Measurements from ENCODE around the gene GATAD2B.
"Not testable (repeated sequence)": the region's sequence is repeated elsewhere in the genome, so short reads cannot be mapped to it uniquely, and the experiment has no call there.

GATAD2B gene

GRCh38 chr1:153929426-153929825 lies 6.7 kb upstream of the GATAD2B start:
- no peak for DNase-seq

GRCh38 chr1:153928791-153929341 lies 6.1 kb upstream of the GATAD2B start:
- no peak for DNase-seq

GRCh38 chr1:153928245-153928644 lies 5.5 kb upstream of the GATAD2B start:
- no peak for DNase-seq

- no peak for DNase-seq
Observed at GRCh38 chr1:153926405-153926804, 3.6 kb upstream of the GATAD2B start.

GRCh38 chr1:153922076-153922971 lies 448 bp downstream of the GATAD2B start:
- DNase-seq, result no peak

GRCh38 chr1:153921803-153922075 lies 1.0 kb downstream of the GATAD2B start:
- DNase-seq, result no peak

- DNase-seq, result no peak
Observed at GRCh38 chr1:153921080-153921802, 1.5 kb downstream of the GATAD2B start.

- DNase-seq, result no peak
Observed at GRCh38 chr1:153919876-153920852, 2.6 kb downstream of the GATAD2B start.

GRCh38 chr1:153916297-153916696 lies 6.5 kb downstream of the GATAD2B start:
- no peak for DNase-seq

- no peak for DNase-seq
Observed at GRCh38 chr1:153912349-153912748, 10.4 kb downstream of the GATAD2B start.

- DNase-seq, result not testable (repeated sequence)
Observed at GRCh38 chr1:153910560-153910959, 12.2 kb downstream of the GATAD2B start.

- DNase-seq, result no peak
Observed at GRCh38 chr1:153908071-153908470, 14.7 kb downstream of the GATAD2B start.

GRCh38 chr1:153907134-153907533 lies 15.6 kb downstream of the GATAD2B start:
- no peak for DNase-seq

- no peak for DNase-seq
Observed at GRCh38 chr1:153906396-153906795, 16.4 kb downstream of the GATAD2B start.

GRCh38 chr1:153905908-153906307 lies 16.9 kb downstream of the GATAD2B start:
- not testable (repeated sequence) for DNase-seq

GRCh38 chr1:153903841-153904455 lies 18.8 kb downstream of the GATAD2B start:
- no peak for DNase-seq

- DNase-seq, result no peak
Observed at GRCh38 chr1:153899509-153899908, 23.3 kb downstream of the GATAD2B start.

GRCh38 chr1:153895866-153896265 lies 26.9 kb downstream of the GATAD2B start:
- not testable (repeated sequence) for DNase-seq

GRCh38 chr1:153891042-153891441 lies 31.7 kb downstream of the GATAD2B start:
- DNase-seq, result not testable (repeated sequence)

GRCh38 chr1:153888533-153888932 lies 34.2 kb downstream of the GATAD2B start:
- no peak for DNase-seq

- DNase-seq, result no peak
Observed at GRCh38 chr1:153886127-153886526, 36.6 kb downstream of the GATAD2B start.

GRCh38 chr1:153883223-153883622 lies 39.5 kb downstream of the GATAD2B start:
- DNase-seq, result no peak
